GM18951 (cell line): ENCODE results near the gene AUTS2.

Experiments used
- POLR2A ChIP-seq: IDR thresholded peaks from 4 replicates; pipeline ENCODE4 v1.6.1; 2011; ENCODE audit warnings: mild to moderate bottlenecking; ENCODE audit not compliant: insufficient read length, insufficient read depth; ENCODE audit errors: extremely low read depth
- in situ Hi-C: fragments of 300-500 bp; cut with MboI; formaldehyde crosslinking; loops from one replicate; pipeline ENCODE4 v1.12.0; 2022; ENCODE audit warnings: low sequenced_read_pairs, mixed read lengths, inconsistent platforms; ENCODE audit not compliant: unreplicated experiment

AUTS2 gene

GRCh38 chr7:69906283-69906995, 308.2 kb downstream of the AUTS2 start:
- in situ Hi-C loops: no loop called here
- no peak for TF ChIP-seq POLR2A

GRCh38 chr7:69907720-69908119, 309.4 kb downstream of the AUTS2 start:
- in situ Hi-C loops: no loop called here
- TF ChIP-seq POLR2A: no peak

GRCh38 chr7:69908454-69908853, 310.2 kb downstream of the AUTS2 start:
- in situ Hi-C loops: no loop called here
- no peak for TF ChIP-seq POLR2A

- in situ Hi-C loops: no loop called here
- TF ChIP-seq POLR2A: no peak
Measured at GRCh38 chr7:69910150-69910549, 311.9 kb downstream of the AUTS2 start.

- TF ChIP-seq POLR2A: no peak
- in situ Hi-C loops: no loop called here
Measured at GRCh38 chr7:69911337-69911736, 313.1 kb downstream of the AUTS2 start.

- no peak for TF ChIP-seq POLR2A
- in situ Hi-C loops: no loop called here
Measured at GRCh38 chr7:69912141-69912540, 313.9 kb downstream of the AUTS2 start.

- no peak for TF ChIP-seq POLR2A
- in situ Hi-C loops: no loop called here
Measured at GRCh38 chr7:69912846-69913245, 314.6 kb downstream of the AUTS2 start.

- no peak for TF ChIP-seq POLR2A
Measured at GRCh38 chr7:69919426-69920111, 321.3 kb downstream of the AUTS2 start.

GRCh38 chr7:69920797-69921196, 322.5 kb downstream of the AUTS2 start:
- in situ Hi-C loops: no loop called here
- TF ChIP-seq POLR2A: no peak

More at GRCh38 chr7:69919426-69920111, 321.3 kb downstream of the AUTS2 start:
- in situ Hi-C loops: no loop called here

GRCh38 chr7:69922026-69922803, 323.9 kb downstream of the AUTS2 start:
- TF ChIP-seq POLR2A: no peak
- in situ Hi-C loops: no loop called here

- in situ Hi-C loops: no loop called here
- TF ChIP-seq POLR2A: no peak
Measured at GRCh38 chr7:69927461-69927860, 329.2 kb downstream of the AUTS2 start.

- in situ Hi-C loops: no loop called here
Measured at GRCh38 chr7:69928621-69929020, 330.3 kb downstream of the AUTS2 start.

GRCh38 chr7:69929622-69930021, 331.3 kb downstream of the AUTS2 start:
- TF ChIP-seq POLR2A: no peak
- in situ Hi-C loops: no loop called here

More at GRCh38 chr7:69928621-69929020, 330.3 kb downstream of the AUTS2 start:
- no peak for TF ChIP-seq POLR2A
